IMR-90 (cell line): Measurements from ENCODE around the gene CH25H.

Experiments
- BHLHE40 ChIP-seq: fragments of 150-350 bp; IDR thresholded peaks from 2 replicates; pipeline ENCODE4 v1.6.1; 2016; ENCODE audit warnings: mild to moderate bottlenecking, low read depth, low read length
- CEBPB ChIP-seq: IDR thresholded peaks from 2 replicates; pipeline ENCODE4 v1.6.1; 2012; ENCODE audit warnings: low read depth, low read length, improper control_type of control experiment
- FOS ChIP-seq: fragments of 150-350 bp; IDR thresholded peaks from 2 replicates; pipeline ENCODE4 v1.6.1; 2016; ENCODE audit warnings: low read depth, low read length
- MAFK ChIP-seq: IDR thresholded peaks from 2 replicates; pipeline ENCODE4 v1.6.1; 2012; ENCODE audit warnings: low read depth, low read length, improper control_type of control experiment
- MAZ ChIP-seq: IDR thresholded peaks from 2 replicates; pipeline ENCODE4 v1.6.1; 2012; ENCODE audit warnings: low read depth, mild to moderate bottlenecking, low read length, improper control_type of control experiment, moderate library complexity, borderline replicate concordance
- MXI1 ChIP-seq: IDR thresholded peaks from 2 replicates; pipeline ENCODE4 v1.6.1; 2012; ENCODE audit warnings: low read depth, mild to moderate bottlenecking, low read length, moderate library complexity, borderline replicate concordance
- POLR2A ChIP-seq: IDR thresholded peaks from 2 replicates; pipeline ENCODE4 v1.6.1; 2012; ENCODE audit warnings: mild to moderate bottlenecking, low read depth, low read length
- RAD21 ChIP-seq: IDR thresholded peaks from 2 replicates; pipeline ENCODE4 v1.6.1; 2012; ENCODE audit warnings: low read length, improper control_type of control experiment
- RFX5 ChIP-seq: IDR thresholded peaks from 2 replicates; pipeline ENCODE4 v1.8.0; 2012; ENCODE audit warnings: low read depth, mild to moderate bottlenecking, low read length, moderate library complexity
- SMC3 ChIP-seq: fragments of 150-350 bp; IDR thresholded peaks from 2 replicates; pipeline ENCODE4 v1.6.1; 2016; ENCODE audit warnings: low read depth, mild to moderate bottlenecking, antibody characterized with exemption, low read length, moderate library complexity
- TF ChIP-seq, protein P1 (sequence below): conservative IDR thresholded peaks from 2 replicates; pipeline ENCODE4 v1.5.1; 2012; ENCODE audit warnings: mild to moderate bottlenecking, low read depth, low read length, improper control_type of control experiment
- TF ChIP-seq, protein P2 (sequence below): fragments of 150-350 bp; IDR thresholded peaks from 2 replicates; pipeline ENCODE4 v1.6.1; 2016; ENCODE audit warnings: low read depth, mild to moderate bottlenecking, low read length, moderate library complexity, borderline replicate concordance

DNA sequence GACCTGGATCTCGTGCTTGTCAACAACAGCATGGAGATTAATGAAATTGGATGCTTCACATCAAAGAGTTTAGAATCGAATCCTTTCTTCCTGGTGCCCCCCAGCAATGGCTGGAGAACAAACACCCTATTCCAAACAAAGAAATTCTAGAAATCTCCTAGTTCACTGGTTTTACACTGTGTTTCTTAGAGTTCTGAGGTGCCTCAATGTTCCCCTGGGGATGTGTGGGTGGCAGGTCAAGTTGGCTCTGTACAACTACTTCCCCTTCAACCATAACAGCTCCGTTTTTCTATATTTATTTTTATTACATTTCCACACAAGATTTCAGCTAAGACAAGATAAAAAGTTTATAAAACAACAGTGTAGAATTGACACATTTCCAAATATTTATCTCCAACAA, 22.5 kb downstream of the CH25H start:
- TF ChIP-seq, protein P1, sequence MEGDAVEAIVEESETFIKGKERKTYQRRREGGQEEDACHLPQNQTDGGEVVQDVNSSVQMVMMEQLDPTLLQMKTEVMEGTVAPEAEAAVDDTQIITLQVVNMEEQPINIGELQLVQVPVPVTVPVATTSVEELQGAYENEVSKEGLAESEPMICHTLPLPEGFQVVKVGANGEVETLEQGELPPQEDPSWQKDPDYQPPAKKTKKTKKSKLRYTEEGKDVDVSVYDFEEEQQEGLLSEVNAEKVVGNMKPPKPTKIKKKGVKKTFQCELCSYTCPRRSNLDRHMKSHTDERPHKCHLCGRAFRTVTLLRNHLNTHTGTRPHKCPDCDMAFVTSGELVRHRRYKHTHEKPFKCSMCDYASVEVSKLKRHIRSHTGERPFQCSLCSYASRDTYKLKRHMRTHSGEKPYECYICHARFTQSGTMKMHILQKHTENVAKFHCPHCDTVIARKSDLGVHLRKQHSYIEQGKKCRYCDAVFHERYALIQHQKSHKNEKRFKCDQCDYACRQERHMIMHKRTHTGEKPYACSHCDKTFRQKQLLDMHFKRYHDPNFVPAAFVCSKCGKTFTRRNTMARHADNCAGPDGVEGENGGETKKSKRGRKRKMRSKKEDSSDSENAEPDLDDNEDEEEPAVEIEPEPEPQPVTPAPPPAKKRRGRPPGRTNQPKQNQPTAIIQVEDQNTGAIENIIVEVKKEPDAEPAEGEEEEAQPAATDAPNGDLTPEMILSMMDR, result no peak
- no peak for TF ChIP-seq SMC3
- TF ChIP-seq POLR2A, result no peak
- TF ChIP-seq, protein P2, sequence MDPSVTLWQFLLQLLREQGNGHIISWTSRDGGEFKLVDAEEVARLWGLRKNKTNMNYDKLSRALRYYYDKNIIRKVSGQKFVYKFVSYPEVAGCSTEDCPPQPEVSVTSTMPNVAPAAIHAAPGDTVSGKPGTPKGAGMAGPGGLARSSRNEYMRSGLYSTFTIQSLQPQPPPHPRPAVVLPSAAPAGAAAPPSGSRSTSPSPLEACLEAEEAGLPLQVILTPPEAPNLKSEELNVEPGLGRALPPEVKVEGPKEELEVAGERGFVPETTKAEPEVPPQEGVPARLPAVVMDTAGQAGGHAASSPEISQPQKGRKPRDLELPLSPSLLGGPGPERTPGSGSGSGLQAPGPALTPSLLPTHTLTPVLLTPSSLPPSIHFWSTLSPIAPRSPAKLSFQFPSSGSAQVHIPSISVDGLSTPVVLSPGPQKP, result no peak
- TF ChIP-seq RFX5, result no peak
- no peak for TF ChIP-seq RAD21
- no peak for TF ChIP-seq FOS
- no peak for TF ChIP-seq CEBPB
- TF ChIP-seq MAZ, result no peak
- TF ChIP-seq BHLHE40, result no peak
- no peak for TF ChIP-seq MAFK
- no peak for TF ChIP-seq MXI1
